ENCODE measurements around the gene HSPA14. TPM values are rescaled to one million over a fixed set of nuclear protein-coding genes. Genes with fewer than 3 reads are reported as not detected.

The HSPA14 gene
- polyA plus RNA-seq, 1 donor from 2014 or later = 48.1 TPM

GRCh38 chr10:14916600-14916999 lies 78.5 kb downstream of the HSPA14 start:
- Histone ChIP-seq H3K4me2 (ENCODE audit: low read length) (no peak overlapping the region), H3K9ac (ENCODE audit: low read length) (no peak overlapping the region), H3K9me3 (ENCODE audit: low read length) (no peaks in the 10 kb centered on the region), H3K4me3 (ENCODE audit: low read length) (no peak overlapping the region), H3F3A (ENCODE audit: insufficient read depth, low read length, poor library complexity, severe bottlenecking) (no peaks in the 10 kb centered on the region), H3K79me2 (replicated peaks; ENCODE audit: insufficient read depth, low read length) (no peaks in the 10 kb centered on the region), H2AFZ (ENCODE audit: low read depth, low read length) (no peak overlapping the region), H3K36me3 (ENCODE audit: insufficient read depth, low read length) (peaks cover 12% of the 10 kb centered on the region), H3K27ac (ENCODE audit: low read length) (no peak overlapping the region), H3K9me2 (ENCODE audit: insufficient read depth, low read length) (no peaks in the 10 kb centered on the region), H3K27me3 (ENCODE audit: insufficient read depth, low read depth, low read length) (no peaks in the 10 kb centered on the region), H4K20me1 (ENCODE audit: insufficient read depth) (no peaks in the 10 kb centered on the region)
- TF ChIP-seq EZH2 (IDR thresholded peaks at IDR 0.05; ENCODE audit: borderline replicate concordance, insufficient read depth, low read length, poor library complexity, severe bottlenecking) (no peak), RAD21 (conservative IDR thresholded peaks at IDR 0.05) (no peak), MXI1 (conservative IDR thresholded peaks at IDR 0.05; ENCODE audit: poor library complexity, severe bottlenecking) (no peak), TAF1 (IDR thresholded peaks at IDR 0.05; ENCODE audit: low read depth) (no peak), SMC3 (conservative IDR thresholded peaks at IDR 0.05; ENCODE audit: poor library complexity) (no peak), POLR2AphosphoS5 (IDR thresholded peaks at IDR 0.05) (no peak), EP300 (conservative IDR thresholded peaks at IDR 0.05; ENCODE audit: poor library complexity, severe bottlenecking) (no peak)
- TF ChIP-seq, protein P1, sequence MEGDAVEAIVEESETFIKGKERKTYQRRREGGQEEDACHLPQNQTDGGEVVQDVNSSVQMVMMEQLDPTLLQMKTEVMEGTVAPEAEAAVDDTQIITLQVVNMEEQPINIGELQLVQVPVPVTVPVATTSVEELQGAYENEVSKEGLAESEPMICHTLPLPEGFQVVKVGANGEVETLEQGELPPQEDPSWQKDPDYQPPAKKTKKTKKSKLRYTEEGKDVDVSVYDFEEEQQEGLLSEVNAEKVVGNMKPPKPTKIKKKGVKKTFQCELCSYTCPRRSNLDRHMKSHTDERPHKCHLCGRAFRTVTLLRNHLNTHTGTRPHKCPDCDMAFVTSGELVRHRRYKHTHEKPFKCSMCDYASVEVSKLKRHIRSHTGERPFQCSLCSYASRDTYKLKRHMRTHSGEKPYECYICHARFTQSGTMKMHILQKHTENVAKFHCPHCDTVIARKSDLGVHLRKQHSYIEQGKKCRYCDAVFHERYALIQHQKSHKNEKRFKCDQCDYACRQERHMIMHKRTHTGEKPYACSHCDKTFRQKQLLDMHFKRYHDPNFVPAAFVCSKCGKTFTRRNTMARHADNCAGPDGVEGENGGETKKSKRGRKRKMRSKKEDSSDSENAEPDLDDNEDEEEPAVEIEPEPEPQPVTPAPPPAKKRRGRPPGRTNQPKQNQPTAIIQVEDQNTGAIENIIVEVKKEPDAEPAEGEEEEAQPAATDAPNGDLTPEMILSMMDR (IDR thresholded peaks at IDR 0.05; ENCODE audit: poor library complexity, severe bottlenecking) = no peak
- TF ChIP-seq, protein P2, sequence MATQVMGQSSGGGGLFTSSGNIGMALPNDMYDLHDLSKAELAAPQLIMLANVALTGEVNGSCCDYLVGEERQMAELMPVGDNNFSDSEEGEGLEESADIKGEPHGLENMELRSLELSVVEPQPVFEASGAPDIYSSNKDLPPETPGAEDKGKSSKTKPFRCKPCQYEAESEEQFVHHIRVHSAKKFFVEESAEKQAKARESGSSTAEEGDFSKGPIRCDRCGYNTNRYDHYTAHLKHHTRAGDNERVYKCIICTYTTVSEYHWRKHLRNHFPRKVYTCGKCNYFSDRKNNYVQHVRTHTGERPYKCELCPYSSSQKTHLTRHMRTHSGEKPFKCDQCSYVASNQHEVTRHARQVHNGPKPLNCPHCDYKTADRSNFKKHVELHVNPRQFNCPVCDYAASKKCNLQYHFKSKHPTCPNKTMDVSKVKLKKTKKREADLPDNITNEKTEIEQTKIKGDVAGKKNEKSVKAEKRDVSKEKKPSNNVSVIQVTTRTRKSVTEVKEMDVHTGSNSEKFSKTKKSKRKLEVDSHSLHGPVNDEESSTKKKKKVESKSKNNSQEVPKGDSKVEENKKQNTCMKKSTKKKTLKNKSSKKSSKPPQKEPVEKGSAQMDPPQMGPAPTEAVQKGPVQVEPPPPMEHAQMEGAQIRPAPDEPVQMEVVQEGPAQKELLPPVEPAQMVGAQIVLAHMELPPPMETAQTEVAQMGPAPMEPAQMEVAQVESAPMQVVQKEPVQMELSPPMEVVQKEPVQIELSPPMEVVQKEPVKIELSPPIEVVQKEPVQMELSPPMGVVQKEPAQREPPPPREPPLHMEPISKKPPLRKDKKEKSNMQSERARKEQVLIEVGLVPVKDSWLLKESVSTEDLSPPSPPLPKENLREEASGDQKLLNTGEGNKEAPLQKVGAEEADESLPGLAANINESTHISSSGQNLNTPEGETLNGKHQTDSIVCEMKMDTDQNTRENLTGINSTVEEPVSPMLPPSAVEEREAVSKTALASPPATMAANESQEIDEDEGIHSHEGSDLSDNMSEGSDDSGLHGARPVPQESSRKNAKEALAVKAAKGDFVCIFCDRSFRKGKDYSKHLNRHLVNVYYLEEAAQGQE (IDR thresholded peaks at IDR 0.05; ENCODE audit: borderline replicate concordance) = no peak

GRCh38 chr10:14917827-14918226 lies 79.7 kb downstream of the HSPA14 start:
- H3F3A ChIP-seq (ENCODE audit: insufficient read depth, low read length, poor library complexity, severe bottlenecking) = no peaks in the 10 kb centered on the region
- no peaks in the 10 kb centered on the region for H3K9me2 ChIP-seq (ENCODE audit: insufficient read depth, low read length)
- no peaks in the 10 kb centered on the region for H3K27me3 ChIP-seq (ENCODE audit: insufficient read depth, low read depth, low read length)
- H3K9ac ChIP-seq (ENCODE audit: low read length) = no peak overlapping the region
- no peak overlapping the region for H3K4me2 ChIP-seq (ENCODE audit: low read length)
- TF ChIP-seq MXI1 (conservative IDR thresholded peaks at IDR 0.05; ENCODE audit: poor library complexity, severe bottlenecking) (no peak), TAF1 (IDR thresholded peaks at IDR 0.05; ENCODE audit: low read depth) (no peak), POLR2AphosphoS5 (IDR thresholded peaks at IDR 0.05) (no peak), SMC3 (conservative IDR thresholded peaks at IDR 0.05; ENCODE audit: poor library complexity) (no peak), EP300 (conservative IDR thresholded peaks at IDR 0.05; ENCODE audit: poor library complexity, severe bottlenecking) (no peak), RAD21 (conservative IDR thresholded peaks at IDR 0.05) (no peak)
- TF ChIP-seq, protein P1 (IDR thresholded peaks at IDR 0.05; ENCODE audit: poor library complexity, severe bottlenecking) = no peak
- no peak overlapping the region for H3K4me3 ChIP-seq (ENCODE audit: low read length)
- H3K27ac ChIP-seq (ENCODE audit: low read length) = no peak overlapping the region
- H3K9me3 ChIP-seq (ENCODE audit: low read length) = no peaks in the 10 kb centered on the region
- peaks cover 9% of the 10 kb centered on the region for H3K36me3 ChIP-seq (ENCODE audit: insufficient read depth, low read length)
- H3K79me2 ChIP-seq (replicated peaks; ENCODE audit: insufficient read depth, low read length) = no peaks in the 10 kb centered on the region
- H2AFZ ChIP-seq (ENCODE audit: low read depth, low read length) = no peak overlapping the region
- no peaks in the 10 kb centered on the region for H4K20me1 ChIP-seq (ENCODE audit: insufficient read depth)

All from neural cell (in vitro differentiated cells).